Caco-2 (cell line): ENCODE results near the gene CCR9. TPM values are rescaled to one million over a fixed set of nuclear protein-coding genes. Genes with fewer than 3 reads are reported as not detected.

Source experiments
- BruUV-seq: library from RNA; stranded (reverse); fragments of 400-500 nt; replicated peaks from 2 replicates; lab custom pipeline; 2021; lab: Mats Ljungman, UMichigan
- CTCF ChIA-PET: fragments of 300-600 bp; sonication (Branson Sonifier 250); formaldehyde crosslinking; loops from one replicate; lab custom pipeline; 2022; ENCODE audit warnings: antibody characterized with exemption; lab: Charles Lee
- POLR2A ChIA-PET: fragments of 300-600 bp; sonication (Branson Sonifier 250); formaldehyde crosslinking; loops from one replicate; lab custom pipeline; 2022; ENCODE audit warnings: antibody characterized with exemption; lab: Charles Lee
- DNase-seq, 2 experiments: peaks; one replicate each; pipeline versions ENCODE4 v3.0.0 to v3.0.0-alpha.2; 2020 to 2022
- H3K27me3 ChIP-seq: replicated peaks from 2 replicates; pipeline ENCODE4 v1.6.0; 2011; ENCODE audit warnings: low read length; ENCODE audit not compliant: control insufficient read depth, insufficient read depth
- H3K36me3 ChIP-seq: 2 replicates; pipeline ENCODE4 v1.5.1; 2011; ENCODE audit warnings: low read length; ENCODE audit not compliant: control insufficient read depth, insufficient read depth
- H3K4me1 ChIP-seq: fragments of 250-450 bp; sonication (Bioruptor Pico); 2 replicates; pipeline ENCODE4 v1.5.1; 2020; ENCODE audit warnings: mild to moderate bottlenecking
- H3K4me3 ChIP-seq: 2 replicates; pipeline ENCODE4 v1.5.1; 2011; ENCODE audit warnings: low read depth, mild to moderate bottlenecking, control low read depth, low read length
- H3K9me3 ChIP-seq: fragments of 250-450 bp; sonication (Bioruptor Pico); 2 replicates; pipeline ENCODE4 v1.5.1; 2020; ENCODE audit warnings: mild to moderate bottlenecking, moderate library complexity
- H3K27ac Mint-ChIP-seq: one replicate; pipeline ENCODE4 v1.8.0; 2022; ENCODE audit warnings: mixed read lengths; ENCODE audit not compliant: unreplicated experiment
- H3K27me3 Mint-ChIP-seq: one replicate; pipeline ENCODE4 v1.8.0; 2022; ENCODE audit warnings: mixed read lengths; ENCODE audit not compliant: insufficient read depth, unreplicated experiment
- H3K36me3 Mint-ChIP-seq: one replicate; pipeline ENCODE4 v1.8.0; 2022; ENCODE audit warnings: mild to moderate bottlenecking, mixed read lengths; ENCODE audit not compliant: insufficient read depth, unreplicated experiment
- H3K4me1 Mint-ChIP-seq: one replicate; pipeline ENCODE4 v1.8.0; 2022; ENCODE audit warnings: low read depth, mixed read lengths; ENCODE audit not compliant: unreplicated experiment
- H3K4me3 Mint-ChIP-seq: one replicate; pipeline ENCODE4 v1.8.0; 2022; ENCODE audit warnings: mild to moderate bottlenecking, moderate library complexity, mixed read lengths; ENCODE audit not compliant: unreplicated experiment
- H3K9me3 Mint-ChIP-seq: one replicate; pipeline ENCODE4 v1.8.0; 2022; ENCODE audit warnings: mixed read lengths; ENCODE audit not compliant: unreplicated experiment
- CTCF ChIP-seq, 2 experiments: fragments of 200-600 bp in 1 of 2; IDR thresholded peaks; 1 replicate in 1 of 2; 2 replicates in 1 of 2; pipeline versions ENCODE4 v1.5.1 to v1.8.0; 2011 to 2022; ENCODE audit warnings: antibody characterized with exemption in 1 of 2, control low read depth in 1 of 2, inconsistent platforms in 1 of 2, low read depth in 1 of 2, low read length in 1 of 2, mild to moderate bottlenecking in 1 of 2, moderate library complexity in 1 of 2; ENCODE audit not compliant: insufficient read depth in 1 of 2, severe bottlenecking in 1 of 2, unreplicated experiment in 1 of 2
- intact Hi-C: fragments of 100-400 bp; cut with micrococcal nuclease; formaldehyde crosslinking; loops from one replicate; pipeline ENCODE4 v1.10.0; 2022; ENCODE audit not compliant: unreplicated experiment
- total RNA-seq: library from RNA; stranded (reverse); gene quantifications from 2 replicates; pipeline ENCODE4 v1.2.3, GENCODE V29; 2022

The CCR9 gene
- total RNA-seq, 1 experiment from 2014 or later = not detected

DNA sequence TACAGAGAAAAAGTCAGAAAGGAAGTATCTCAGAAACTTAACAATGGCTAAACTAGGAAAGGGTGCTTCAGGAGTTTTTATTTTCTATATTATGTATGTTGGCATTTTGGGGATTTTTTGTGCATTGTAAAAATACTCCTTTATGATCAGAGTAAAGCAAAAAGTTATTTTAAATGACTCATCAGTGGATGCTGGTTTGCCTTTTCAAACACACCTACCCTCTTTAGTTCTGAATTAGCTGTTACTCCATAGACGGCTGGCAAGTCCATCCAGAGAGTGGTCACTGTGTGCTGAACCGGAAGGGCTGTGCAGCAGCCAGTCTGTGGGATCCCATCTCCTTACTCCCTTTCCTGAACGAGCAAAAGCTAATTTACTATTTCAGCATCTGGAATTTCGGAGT lies 942 bp downstream of the CCR9 start:
- no peak for DNase-seq

DNA sequence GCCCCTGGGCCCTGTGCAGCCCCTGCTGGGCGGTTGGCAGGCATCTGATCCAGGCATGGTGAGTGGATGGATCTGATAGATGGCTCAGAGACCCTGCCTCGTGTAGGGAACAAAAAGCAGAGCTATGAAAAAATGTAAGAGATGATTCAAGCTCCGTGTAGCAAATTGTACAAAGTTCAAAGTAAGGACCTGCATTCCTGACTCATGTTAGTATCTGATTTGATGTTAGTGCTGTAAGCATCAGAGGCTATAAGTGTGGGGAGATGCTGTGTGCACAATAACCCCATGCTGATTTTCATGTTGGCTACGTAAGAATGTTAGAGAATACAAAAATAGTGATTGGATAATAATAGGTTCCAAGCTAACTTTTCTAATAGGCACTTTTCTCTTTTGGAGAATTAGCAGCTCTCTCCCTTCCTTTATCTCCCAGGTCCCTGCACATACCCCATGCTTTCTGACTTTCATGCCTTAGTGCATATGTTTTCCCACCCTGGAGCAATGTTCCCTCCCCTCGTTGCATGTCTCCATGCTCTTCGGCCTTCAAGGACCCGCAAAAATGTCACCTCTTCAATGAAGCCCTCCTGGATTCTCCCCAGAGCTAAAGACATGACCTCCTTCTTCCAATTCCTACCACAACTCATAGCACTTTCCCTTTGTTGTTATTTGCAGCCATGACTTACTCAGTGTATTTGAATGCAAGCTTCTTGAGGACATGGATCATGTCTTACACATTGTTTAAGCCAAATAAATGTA lies 1.6 kb downstream of the CCR9 start:
- POLR2A ChIA-PET = no interaction called here
- no peak overlapping the region for H3K27ac Mint-ChIP-seq
- H3K36me3 ChIP-seq = no peaks in the 10 kb centered on the region
- no peaks in the 10 kb centered on the region for H3K27me3 ChIP-seq
- CTCF ChIA-PET = no interaction called here
- intact Hi-C loops = no loop called here
- H3K4me1 ChIP-seq = no peaks in the 10 kb centered on the region
- H3K9me3 Mint-ChIP-seq = no peaks in the 10 kb centered on the region
- no TSS peak for BruUV-seq
- DNase-seq = no peak
- no peaks in the 10 kb centered on the region for H3K4me1 Mint-ChIP-seq
- H3K9me3 ChIP-seq = no peaks in the 10 kb centered on the region
- no peaks in the 10 kb centered on the region for H3K36me3 Mint-ChIP-seq
- H3K4me3 Mint-ChIP-seq = no peak overlapping the region
- TF ChIP-seq CTCF (IDR thresholded peaks at IDR 0.05; ENCODE audit: insufficient read depth in 1 of 2, low read depth in 1 of 2, low read length in 1 of 2, severe bottlenecking in 1 of 2, unreplicated experiment in 1 of 2) = no peak
- H3K27me3 Mint-ChIP-seq = peaks cover 6% of the 10 kb centered on the region
- no peak overlapping the region for H3K4me3 ChIP-seq

More for the DNA sequence above, 942 bp downstream of the CCR9 start:
- TF ChIP-seq CTCF (IDR thresholded peaks at IDR 0.05; ENCODE audit: insufficient read depth in 1 of 2, low read depth in 1 of 2, low read length in 1 of 2, severe bottlenecking in 1 of 2, unreplicated experiment in 1 of 2) = no peak
- BruUV-seq = no TSS peak
- POLR2A ChIA-PET = no interaction called here
- H3K4me1 Mint-ChIP-seq = no peaks in the 10 kb centered on the region
- CTCF ChIA-PET = no interaction called here
- H3K4me3 ChIP-seq = no peak overlapping the region
- no peaks in the 10 kb centered on the region for H3K9me3 Mint-ChIP-seq
- no peaks in the 10 kb centered on the region for H3K36me3 Mint-ChIP-seq
- H3K4me3 Mint-ChIP-seq = no peak overlapping the region
- no peaks in the 10 kb centered on the region for H3K36me3 ChIP-seq
- peaks cover 6% of the 10 kb centered on the region for H3K27me3 Mint-ChIP-seq
- H3K27me3 ChIP-seq = no peaks in the 10 kb centered on the region
- no peaks in the 10 kb centered on the region for H3K4me1 ChIP-seq
- no peak overlapping the region for H3K27ac Mint-ChIP-seq
- H3K9me3 ChIP-seq = no peaks in the 10 kb centered on the region
- intact Hi-C loops = no loop called here

GRCh38 chr3:45889337-45889736 lies 3.0 kb downstream of the CCR9 start:
- CTCF ChIA-PET = no interaction called here
- H3K4me1 Mint-ChIP-seq = no peaks in the 10 kb centered on the region

More at GRCh38 chr3:45889337-45889736, 3.0 kb downstream of the CCR9 start:
- H3K27me3 ChIP-seq = no peaks in the 10 kb centered on the region
- Mint-ChIP-seq H3K4me3 (no peak overlapping the region), H3K36me3 (no peaks in the 10 kb centered on the region), H3K27ac (no peak overlapping the region), H3K27me3 (peaks cover 6% of the 10 kb centered on the region), H3K9me3 (no peaks in the 10 kb centered on the region)
- DNase-seq = no peak
- H3K9me3 ChIP-seq = no peaks in the 10 kb centered on the region
- intact Hi-C loops = no loop called here
- no peak for TF ChIP-seq CTCF (IDR thresholded peaks at IDR 0.05; ENCODE audit: insufficient read depth in 1 of 2, low read depth in 1 of 2, low read length in 1 of 2, severe bottlenecking in 1 of 2, unreplicated experiment in 1 of 2)
- no peaks in the 10 kb centered on the region for H3K4me1 ChIP-seq
- H3K36me3 ChIP-seq = no peaks in the 10 kb centered on the region
- H3K4me3 ChIP-seq = no peak overlapping the region
- BruUV-seq = no TSS peak
- POLR2A ChIA-PET = no interaction called here
